HG03025 (cell line): ENCODE data around the gene ATMIN.
A peak's percentile ranks its signal among the peaks of the same experiment; 100 is the strongest.

ENCODE experiments used
- ATAC-seq: cut with Tn5 transposase; IDR thresholded peaks from one replicate; pipeline ENCODE4 v1.9.1; 2021; ENCODE audit warnings: mild to moderate bottlenecking, moderate library complexity; ENCODE audit not compliant: unreplicated experiment, low FRiP score

The ATMIN gene

GRCh38 chr16:81035398-81035974 is at the start of gene ATMIN:
Gene ATMIN (plus strand): TSS chr16:81035842. CDS start chr16:81035871, 29 bp downstream.
- peak; percentile 81 for ATAC-seq

- ATAC-seq, result no peak
These were observed 49.1 kb upstream of the ATMIN start for GRCh38 chr16:80986557-80986956.

- ATAC-seq, result no peak
These were observed 46.9 kb upstream of the ATMIN start for GRCh38 chr16:80988756-80989155.

- ATAC-seq, result no peak
These were observed 45.8 kb upstream of the ATMIN start for GRCh38 chr16:80989801-80990200.

GRCh38 chr16:80990577-80990976 is 45.1 kb upstream of the ATMIN start:
- ATAC-seq, result no peak

GRCh38 chr16:80990978-80991377 is 44.7 kb upstream of the ATMIN start:
- no peak for ATAC-seq

- no peak for ATAC-seq
These were observed 43.7 kb upstream of the ATMIN start for GRCh38 chr16:80991792-80992430.

- ATAC-seq, result no peak
These were observed 42.9 kb upstream of the ATMIN start for GRCh38 chr16:80992676-80993293.

GRCh38 chr16:80993307-80993706 is 42.3 kb upstream of the ATMIN start:
- ATAC-seq, result no peak

- ATAC-seq, result no peak
These were observed 41.8 kb upstream of the ATMIN start for GRCh38 chr16:80993834-80994233.

- ATAC-seq, result no peak
These were observed 41.2 kb upstream of the ATMIN start for GRCh38 chr16:80994451-80994850.

- no peak for ATAC-seq
These were observed 38.9 kb upstream of the ATMIN start for GRCh38 chr16:80996688-80997138.

GRCh38 chr16:80997139-80997798 is 38.4 kb upstream of the ATMIN start:
- no peak for ATAC-seq

GRCh38 chr16:80997964-80998620 is 37.5 kb upstream of the ATMIN start:
- no peak for ATAC-seq

GRCh38 chr16:81000873-81001272 is 34.8 kb upstream of the ATMIN start:
- ATAC-seq, result no peak

GRCh38 chr16:81001330-81001729 is 34.3 kb upstream of the ATMIN start:
- ATAC-seq, result no peak

- no peak for ATAC-seq
These were observed 32.6 kb upstream of the ATMIN start for GRCh38 chr16:81003064-81003463.

GRCh38 chr16:81003610-81004460 is 31.8 kb upstream of the ATMIN start:
- no peak for ATAC-seq

GRCh38 chr16:81004646-81005353 is 30.8 kb upstream of the ATMIN start:
- ATAC-seq, result no peak
